Lower leg skin (tissue), 4 donors: ENCODE data around the gene PAK1IP1. TPM values are rescaled to one million over a fixed set of nuclear protein-coding genes. Genes with fewer than 3 reads are reported as not detected.
"Not testable (repeated sequence)": the region's sequence is repeated elsewhere in the genome, so short reads cannot be mapped to it uniquely, and the experiment has no call there.

Source experiments
- DNase-seq, 2 donors: peaks; one replicate each; pipeline ENCODE4 v3.0.0-alpha.2; 2019; ENCODE audit warnings: low spot score in 2 of 2
- H3K4me3 ChIP-seq: fragments of 200-600 bp; sonication (generic); 2 replicates; pipeline ENCODE4 v1.5.1; 2017; ENCODE audit warnings: mild to moderate bottlenecking, low read depth; ENCODE audit not compliant: poor library complexity, severe bottlenecking
- CTCF ChIP-seq, 3 donors: fragments of 450-650 bp; IDR thresholded peaks; one replicate each; pipeline ENCODE4 v1.5.1; 2016; ENCODE audit warnings: antibody characterized with exemption in 3 of 3, mild to moderate bottlenecking in 3 of 3, moderate library complexity in 2 of 3
- POLR2A ChIP-seq, 2 donors: fragments of 450-650 bp; IDR thresholded peaks; one replicate each; pipeline ENCODE4 v1.6.1; 2016 to 2017; ENCODE audit warnings: antibody characterized with exemption in 2 of 2, mild to moderate bottlenecking in 1 of 2, moderate library complexity in 1 of 2
- WGBS, 2 donors: methylation state at CpG; one replicate each; pipeline ENCODE4 v1.1.5; 2018; 5-methylcytosine and 5-hydroxymethylcytosine counted together
- intact Hi-C: fragments of 100-400 bp; cut with DNase I; formaldehyde crosslinking; loops from one replicate; pipeline ENCODE4 v1.15.0; 2023; ENCODE audit warnings: low total_unique reads
- total RNA-seq, 4 donors: library from RNA; depleted of rRNA; stranded (reverse); fragments of >200 nt; gene quantifications; one replicate each; pipeline ENCODE4 v1.1.0, GENCODE V29; 2016

PAK1IP1 gene
- total RNA-seq, 4 donors from 2014 or later, result 5.5 to 13.2 (median 8.0) TPM

DNA sequence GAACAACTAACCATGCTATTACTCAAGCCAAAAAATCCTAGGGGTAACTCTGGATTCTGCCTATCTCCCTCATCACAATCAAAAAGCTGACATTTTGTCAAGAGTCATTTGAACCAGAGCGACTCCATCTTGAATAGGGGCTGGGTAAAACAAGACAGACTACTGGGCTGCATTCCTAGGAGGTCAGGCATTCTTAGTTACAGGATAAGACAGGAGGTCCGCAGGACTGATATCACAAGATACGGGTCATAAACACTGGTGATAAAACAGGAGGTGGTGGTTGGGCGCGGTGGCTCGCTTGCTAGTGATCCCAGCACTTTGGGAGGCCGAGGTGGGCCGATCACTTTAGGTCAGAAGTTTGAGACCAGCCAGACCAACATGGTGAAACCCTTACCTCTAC is 32.6 kb upstream of the PAK1IP1 start:
- 87 to 92% methylated on average over 8 of the region's 8 CpGs for WGBS, 2 donors
- intact Hi-C loops, result no loop called here
- DNase-seq, result no peak
- TF ChIP-seq POLR2A (IDR thresholded peaks at IDR 0.05) (no peak), CTCF (IDR thresholded peaks at IDR 0.05) (no peak)
- H3K4me3 ChIP-seq, result no peak overlapping the region

DNA sequence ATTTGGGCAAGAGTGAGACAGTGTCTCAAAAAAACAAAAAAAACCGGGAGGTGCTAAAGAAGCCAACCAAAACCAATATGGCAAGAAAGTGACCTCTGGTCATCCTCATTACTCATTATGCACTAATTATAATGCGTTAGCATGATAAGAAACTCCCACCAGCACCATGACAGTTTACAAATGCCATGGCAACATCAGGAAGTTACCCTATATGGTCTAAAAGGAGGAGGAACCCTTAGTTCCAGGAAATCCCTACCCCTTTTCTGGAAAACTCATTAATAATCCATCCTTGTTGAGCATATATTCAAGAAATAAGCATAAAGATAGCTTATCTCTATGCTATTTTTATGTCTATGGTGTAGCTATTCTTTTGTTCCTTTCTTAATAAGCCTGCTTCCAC is 32.0 kb upstream of the PAK1IP1 start:
- intact Hi-C loops, result no loop called here
- DNase-seq, result no peak
- no peak overlapping the region for H3K4me3 ChIP-seq
- 86 to 92% methylated on average over 2 of the region's 2 CpGs for WGBS, 2 donors
- TF ChIP-seq POLR2A (IDR thresholded peaks at IDR 0.05) (no peak), CTCF (IDR thresholded peaks at IDR 0.05) (no peak)

DNA sequence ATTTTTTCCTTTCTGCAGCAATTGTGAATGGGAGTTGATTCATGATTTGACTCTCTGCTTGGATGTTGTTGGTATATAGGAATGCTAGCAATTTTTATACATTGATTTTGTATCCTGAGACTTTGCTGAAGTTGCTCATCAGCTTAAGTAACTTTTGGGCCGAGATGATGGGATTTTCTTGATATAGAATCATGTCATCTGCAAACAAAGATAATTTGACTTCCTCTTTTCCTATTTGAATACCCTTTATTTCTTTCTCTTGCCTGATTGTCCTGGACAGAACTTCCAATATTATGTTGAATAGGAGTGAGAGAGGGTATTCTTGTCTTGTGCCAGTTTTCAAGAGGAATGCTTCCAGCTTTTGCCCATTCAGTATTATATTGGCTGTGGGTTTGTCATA is 29.2 kb upstream of the PAK1IP1 start:
- intact Hi-C loops, DNase-seq, H3K4me3 ChIP-seq: not testable (repeated sequence)
- WGBS, 2 donors, result 66 to 71% methylated on average over 1 of the region's 1 CpG

DNA sequence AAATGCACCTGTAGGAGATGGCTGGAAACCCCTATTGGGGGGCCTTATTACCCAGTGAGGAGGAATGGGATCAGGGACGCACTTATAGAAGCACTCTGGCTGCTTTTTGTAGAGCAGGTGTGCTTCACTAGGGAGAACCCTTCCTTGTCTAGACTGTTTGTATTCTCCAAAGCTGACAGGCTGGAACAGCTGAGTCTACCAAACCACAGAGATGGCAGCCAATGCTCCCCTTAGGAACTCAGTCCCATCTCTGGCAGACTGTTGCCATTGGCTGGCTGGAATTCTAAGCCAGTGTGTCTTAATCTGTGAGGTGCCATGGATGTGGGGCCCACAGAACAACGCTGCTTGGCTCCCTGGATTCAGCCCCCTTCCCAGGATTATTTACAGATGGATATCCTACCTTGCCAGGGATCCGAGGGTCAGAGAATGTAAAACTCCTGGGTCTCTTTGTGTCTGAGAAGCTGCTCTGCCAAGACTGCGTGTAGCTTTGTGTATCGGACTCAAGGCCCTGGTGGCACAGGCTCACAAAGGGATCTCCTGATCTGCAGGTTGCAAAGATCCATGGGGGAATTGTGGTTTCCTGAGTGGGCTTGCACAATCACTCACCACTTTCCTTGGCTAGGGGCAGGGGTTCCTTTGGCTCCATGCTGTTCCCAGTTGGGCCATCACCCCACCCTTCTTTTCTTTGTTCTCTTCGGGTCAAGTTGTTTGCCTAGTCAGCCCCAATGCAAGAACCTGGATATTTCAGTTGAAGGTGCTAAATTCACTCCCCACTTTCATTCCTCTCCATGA is 26.4 kb upstream of the PAK1IP1 start:
- WGBS, 2 donors, result 87 to 93% methylated on average over 6 of the region's 6 CpGs
- intact Hi-C loops, result no loop called here
- TF ChIP-seq POLR2A (IDR thresholded peaks at IDR 0.05) (no peak), CTCF (IDR thresholded peaks at IDR 0.05) (no peak)

DNA sequence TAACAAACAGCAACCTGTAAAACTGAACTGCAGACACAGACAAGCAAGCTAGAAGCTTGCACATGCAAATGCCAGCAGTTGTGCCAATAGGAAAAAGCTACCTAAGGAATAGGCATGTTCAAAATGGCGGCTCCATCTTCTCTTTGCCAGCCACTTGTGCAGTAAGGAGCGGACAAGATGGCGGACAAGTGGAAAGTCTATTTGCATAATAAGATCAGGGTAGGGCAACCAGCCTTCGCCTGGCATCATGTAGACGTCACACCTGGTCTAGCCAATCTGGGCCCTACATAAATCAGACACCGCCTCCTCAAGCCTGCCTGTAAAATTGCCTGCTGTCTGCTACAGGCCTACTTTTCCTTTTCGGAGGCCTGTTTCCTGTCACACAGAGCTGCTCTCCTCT is 18.4 kb upstream of the PAK1IP1 start:
- TF ChIP-seq CTCF (IDR thresholded peaks at IDR 0.05) (no peak), POLR2A (IDR thresholded peaks at IDR 0.05) (no peak)

More for the DNA sequence above, 26.4 kb upstream of the PAK1IP1 start:
- DNase-seq, result no peak
- H3K4me3 ChIP-seq, result no peak overlapping the region

GRCh38 chr6:10678456-10678855 is 16.3 kb upstream of the PAK1IP1 start:
- intact Hi-C loops, result no loop called here
- no peak for DNase-seq
- TF ChIP-seq CTCF (IDR thresholded peaks at IDR 0.05) (no peak), POLR2A (IDR thresholded peaks at IDR 0.05) (no peak)
- WGBS, 2 donors, result 88 to 91% methylated on average over 4 of the region's 4 CpGs
- H3K4me3 ChIP-seq, result no peak overlapping the region

More for the DNA sequence above, 18.4 kb upstream of the PAK1IP1 start:
- intact Hi-C loops, result no loop called here
- WGBS, 2 donors, result 87 to 94% methylated on average over 7 of the region's 7 CpGs
- no peak overlapping the region for H3K4me3 ChIP-seq
- DNase-seq, result no peak
